Astrocyte (in vitro differentiated cells and primary cell): ENCODE measurements around the gene HSPA1B.

ENCODE experiments used
- CTCF ChIP-seq: IDR thresholded peaks from 2 replicates; pipeline ENCODE4 v1.5.1; 2011; ENCODE audit warnings: low read depth, mild to moderate bottlenecking, inconsistent platforms, low read length, moderate library complexity; ENCODE audit not compliant: insufficient read depth
- EZH2 ChIP-seq: IDR thresholded peaks from 2 replicates; pipeline ENCODE4 v1.6.1; 2012; ENCODE audit warnings: mild to moderate bottlenecking, low read length, inconsistent platforms; ENCODE audit not compliant: insufficient read depth

GRCh38 chr6:31792090-31792374, 35.5 kb upstream of the HSPA1B start:
- TF ChIP-seq CTCF (no peak), EZH2 (no peak)
